Measurements from ENCODE around the gene A4GNT.

A4GNT gene

GRCh38 chr3:138078096-138078495 is 54.1 kb downstream of the A4GNT start:
- DNase-seq: no peak

Measured in activated effector memory CD4-positive, alpha-beta T cell treated with Interleukin-2 at 50 U/mL for 16 hours (primary cell).